Measurements from ENCODE around the gene ILF3.
"Not testable (repeated sequence)": the region's sequence is repeated elsewhere in the genome, so short reads cannot be mapped to it uniquely, and the experiment has no call there.

GRCh38 chr19:10663252-10663563 is 9.1 kb downstream of the ILF3 start:
- not testable (repeated sequence) for TF ChIP-seq CTCF (IDR thresholded peaks at IDR 0.05); SIN3A (IDR thresholded peaks at IDR 0.05; ENCODE audit: borderline replicate concordance, insufficient read depth, low read depth, low read length); POLR2AphosphoS5 (IDR thresholded peaks at IDR 0.05; ENCODE audit: low read depth, low read length)
